Measurements from ENCODE around the gene PLD1. TPM values are rescaled to one million over a fixed set of nuclear protein-coding genes. Genes with fewer than 3 reads are reported as not detected.

Gene PLD1
- total and polyA plus RNA-seq, 4 donors, result 4.9 to 31.5 (median 18.6) TPM

DNA sequence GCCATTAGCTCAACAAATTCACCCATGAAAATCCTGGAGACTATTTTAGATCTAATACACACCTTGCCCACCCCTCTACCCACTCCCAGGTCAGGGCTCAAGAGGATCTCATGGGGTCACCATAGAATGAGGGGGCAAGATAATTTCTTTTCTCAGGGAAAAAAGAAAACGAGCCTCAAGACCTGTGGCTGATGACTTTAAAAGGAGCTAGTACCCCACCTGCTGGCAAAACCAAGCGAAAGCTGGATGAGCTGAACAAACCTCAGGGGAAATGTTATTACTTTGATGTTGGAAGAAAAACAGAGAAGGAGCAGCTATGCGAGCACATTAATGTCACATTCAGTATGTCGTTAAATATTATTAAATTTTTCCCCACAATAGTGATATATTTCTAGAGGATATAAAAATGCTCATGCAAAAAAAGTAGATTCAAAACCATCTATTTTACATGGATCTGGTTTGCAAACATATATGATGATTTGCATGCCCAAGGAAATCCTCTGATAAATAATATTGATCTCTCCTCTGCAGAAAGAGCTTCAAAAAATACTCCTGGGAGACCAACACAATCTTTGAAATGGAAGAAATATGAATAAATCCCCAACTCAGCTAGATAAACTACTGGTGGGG lies 37.7 kb downstream of the PLD1 start:
- Histone ChIP-seq H3K9ac (ENCODE audit: low read depth in 1 of 2, low read length in 2 of 2) (peak overlapping the region in 1 of 2 donors; percentile 5), H3K36me3 (ENCODE audit: control insufficient read depth in 4 of 4, insufficient read depth in 3 of 4, low read depth in 1 of 4, low read length in 3 of 4) (no peaks in the 10 kb centered on the region), H3K27ac (ENCODE audit: low read depth in 1 of 2, low read length in 2 of 2) (peak overlapping the region in 1 of 2 donors; percentile 92), H3K9me3 (ENCODE audit: control insufficient read depth in 4 of 4, low read length in 3 of 4) (no peaks in the 10 kb centered on the region), H3K4me3 (ENCODE audit: low read depth in 1 of 3, low read length in 3 of 3) (peak overlapping the region in 1 of 3 donors; percentile 9), H3K4me1 (ENCODE audit: control insufficient read depth in 4 of 4, insufficient read depth in 4 of 4, low read length in 3 of 4) (peaks cover 4 to 35% (median 27%) of the 10 kb centered on the region in 4 donors), H3K27me3 (ENCODE audit: control insufficient read depth in 4 of 4, insufficient read depth in 4 of 4, low read length in 3 of 4) (no peaks in the 10 kb centered on the region)
- peak; percentile 50 for DNase-seq (ENCODE audit: low spot score)
- WGBS, result 1% methylated on average over 4 of the region's 4 CpGs
- TF ChIP-seq, protein P1, sequence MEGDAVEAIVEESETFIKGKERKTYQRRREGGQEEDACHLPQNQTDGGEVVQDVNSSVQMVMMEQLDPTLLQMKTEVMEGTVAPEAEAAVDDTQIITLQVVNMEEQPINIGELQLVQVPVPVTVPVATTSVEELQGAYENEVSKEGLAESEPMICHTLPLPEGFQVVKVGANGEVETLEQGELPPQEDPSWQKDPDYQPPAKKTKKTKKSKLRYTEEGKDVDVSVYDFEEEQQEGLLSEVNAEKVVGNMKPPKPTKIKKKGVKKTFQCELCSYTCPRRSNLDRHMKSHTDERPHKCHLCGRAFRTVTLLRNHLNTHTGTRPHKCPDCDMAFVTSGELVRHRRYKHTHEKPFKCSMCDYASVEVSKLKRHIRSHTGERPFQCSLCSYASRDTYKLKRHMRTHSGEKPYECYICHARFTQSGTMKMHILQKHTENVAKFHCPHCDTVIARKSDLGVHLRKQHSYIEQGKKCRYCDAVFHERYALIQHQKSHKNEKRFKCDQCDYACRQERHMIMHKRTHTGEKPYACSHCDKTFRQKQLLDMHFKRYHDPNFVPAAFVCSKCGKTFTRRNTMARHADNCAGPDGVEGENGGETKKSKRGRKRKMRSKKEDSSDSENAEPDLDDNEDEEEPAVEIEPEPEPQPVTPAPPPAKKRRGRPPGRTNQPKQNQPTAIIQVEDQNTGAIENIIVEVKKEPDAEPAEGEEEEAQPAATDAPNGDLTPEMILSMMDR (IDR thresholded peaks at IDR 0.05; ENCODE audit: low read depth, low read length, missing input control), result peak; percentile 77
- TF ChIP-seq RAD21 (IDR thresholded peaks at IDR 0.05) (peak; percentile 88 to 89), JUND (IDR thresholded peaks at IDR 0.05) (no peak), FOXA1 (IDR thresholded peaks at IDR 0.05) (no peak), HNF4A (conservative IDR thresholded peaks at IDR 0.05) (peak in 1 of 2 donors; percentile 28)

DNA sequence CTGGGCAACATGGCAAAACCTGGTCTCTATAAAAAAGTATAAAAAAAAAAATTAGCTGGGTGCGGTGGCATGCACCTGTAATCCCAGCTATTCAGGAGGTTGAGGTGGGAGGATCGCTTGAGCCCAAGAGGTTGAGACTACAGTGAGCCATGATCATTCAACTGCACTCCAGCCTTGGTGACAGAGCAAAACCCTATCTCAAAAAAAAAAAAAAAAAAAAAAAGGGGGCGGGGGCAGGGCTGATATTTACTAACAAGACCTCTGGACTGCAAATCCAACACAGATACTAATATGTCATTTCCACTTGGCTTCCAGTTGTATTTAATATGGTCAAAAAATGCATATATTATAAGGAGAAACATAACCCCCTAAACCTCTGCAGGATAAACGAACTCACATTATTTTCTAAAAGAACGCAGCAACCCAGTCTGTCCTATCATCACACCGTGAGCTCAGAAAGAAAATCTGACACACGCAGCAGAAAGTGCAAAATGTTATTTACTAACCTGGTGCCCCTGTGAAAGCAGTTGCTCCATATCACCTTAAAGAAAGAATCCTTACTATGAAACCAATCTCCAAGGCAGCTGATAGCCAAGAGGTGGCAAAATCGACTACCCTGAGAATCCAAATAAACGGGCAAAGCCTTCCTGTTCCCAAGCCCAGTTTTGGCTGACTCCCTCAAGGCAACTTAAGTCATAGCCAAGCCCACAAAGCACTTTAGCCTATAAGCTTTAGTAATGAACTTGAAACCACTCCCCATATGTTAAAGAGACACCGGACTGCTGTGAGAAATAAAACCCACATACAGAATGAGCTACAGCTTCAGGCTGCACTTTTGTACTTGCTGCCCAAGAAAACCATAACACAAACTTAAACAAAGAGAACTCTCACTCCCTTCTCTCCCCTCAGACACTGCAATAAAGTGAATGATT lies 39.3 kb downstream of the PLD1 start:
- Histone ChIP-seq H3K27ac (ENCODE audit: low read depth in 1 of 2, low read length in 2 of 2) (peak overlapping the region; percentile 79 to 92), H3K27me3 (ENCODE audit: control insufficient read depth in 4 of 4, insufficient read depth in 4 of 4, low read length in 3 of 4) (no peaks in the 10 kb centered on the region), H3K9me3 (ENCODE audit: control insufficient read depth in 4 of 4, low read length in 3 of 4) (no peaks in the 10 kb centered on the region), H3K4me3 (ENCODE audit: low read depth in 1 of 3, low read length in 3 of 3) (peak overlapping the region; percentile 28 to 78 (median 45)), H3K9ac (ENCODE audit: low read depth in 1 of 2, low read length in 2 of 2) (peak overlapping the region; percentile 51 to 89), H3K4me1 (ENCODE audit: control insufficient read depth in 4 of 4, insufficient read depth in 4 of 4, low read length in 3 of 4) (peaks cover 4 to 41% (median 30%) of the 10 kb centered on the region in 4 donors), H3K36me3 (ENCODE audit: control insufficient read depth in 4 of 4, insufficient read depth in 3 of 4, low read depth in 1 of 4, low read length in 3 of 4) (no peaks in the 10 kb centered on the region)
- TF ChIP-seq JUND (IDR thresholded peaks at IDR 0.05) (peak; percentile 38 to 67), HNF4G (IDR thresholded peaks at IDR 0.05) (peak; percentile 52), SP1 (IDR thresholded peaks at IDR 0.05) (peak; percentile 66), HNF4A (conservative IDR thresholded peaks at IDR 0.05) (peak; percentile 29 to 76), FOXA2 (IDR thresholded peaks at IDR 0.05) (peak; percentile 31), RXRA (IDR thresholded peaks at IDR 0.05) (peak; percentile 45 to 72), RAD21 (IDR thresholded peaks at IDR 0.05) (peak; percentile 42 to 65), YY1 (IDR thresholded peaks at IDR 0.05) (peak; percentile 51), NR2F2 (IDR thresholded peaks at IDR 0.05) (peak; percentile 41), FOXA1 (IDR thresholded peaks at IDR 0.05) (no peak), TAF1 (conservative IDR thresholded peaks at IDR 0.05) (peak; percentile 78)
- TF ChIP-seq, protein P2, sequence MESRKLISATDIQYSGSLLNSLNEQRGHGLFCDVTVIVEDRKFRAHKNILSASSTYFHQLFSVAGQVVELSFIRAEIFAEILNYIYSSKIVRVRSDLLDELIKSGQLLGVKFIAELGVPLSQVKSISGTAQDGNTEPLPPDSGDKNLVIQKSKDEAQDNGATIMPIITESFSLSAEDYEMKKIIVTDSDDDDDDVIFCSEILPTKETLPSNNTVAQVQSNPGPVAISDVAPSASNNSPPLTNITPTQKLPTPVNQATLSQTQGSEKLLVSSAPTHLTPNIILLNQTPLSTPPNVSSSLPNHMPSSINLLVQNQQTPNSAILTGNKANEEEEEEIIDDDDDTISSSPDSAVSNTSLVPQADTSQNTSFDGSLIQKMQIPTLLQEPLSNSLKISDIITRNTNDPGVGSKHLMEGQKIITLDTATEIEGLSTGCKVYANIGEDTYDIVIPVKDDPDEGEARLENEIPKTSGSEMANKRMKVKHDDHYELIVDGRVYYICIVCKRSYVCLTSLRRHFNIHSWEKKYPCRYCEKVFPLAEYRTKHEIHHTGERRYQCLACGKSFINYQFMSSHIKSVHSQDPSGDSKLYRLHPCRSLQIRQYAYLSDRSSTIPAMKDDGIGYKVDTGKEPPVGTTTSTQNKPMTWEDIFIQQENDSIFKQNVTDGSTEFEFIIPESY (IDR thresholded peaks at IDR 0.05), result no peak
- TF ChIP-seq, protein P3, sequence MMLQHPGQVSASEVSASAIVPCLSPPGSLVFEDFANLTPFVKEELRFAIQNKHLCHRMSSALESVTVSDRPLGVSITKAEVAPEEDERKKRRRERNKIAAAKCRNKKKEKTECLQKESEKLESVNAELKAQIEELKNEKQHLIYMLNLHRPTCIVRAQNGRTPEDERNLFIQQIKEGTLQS (IDR thresholded peaks at IDR 0.05), result no peak
- TF ChIP-seq, protein P4, sequence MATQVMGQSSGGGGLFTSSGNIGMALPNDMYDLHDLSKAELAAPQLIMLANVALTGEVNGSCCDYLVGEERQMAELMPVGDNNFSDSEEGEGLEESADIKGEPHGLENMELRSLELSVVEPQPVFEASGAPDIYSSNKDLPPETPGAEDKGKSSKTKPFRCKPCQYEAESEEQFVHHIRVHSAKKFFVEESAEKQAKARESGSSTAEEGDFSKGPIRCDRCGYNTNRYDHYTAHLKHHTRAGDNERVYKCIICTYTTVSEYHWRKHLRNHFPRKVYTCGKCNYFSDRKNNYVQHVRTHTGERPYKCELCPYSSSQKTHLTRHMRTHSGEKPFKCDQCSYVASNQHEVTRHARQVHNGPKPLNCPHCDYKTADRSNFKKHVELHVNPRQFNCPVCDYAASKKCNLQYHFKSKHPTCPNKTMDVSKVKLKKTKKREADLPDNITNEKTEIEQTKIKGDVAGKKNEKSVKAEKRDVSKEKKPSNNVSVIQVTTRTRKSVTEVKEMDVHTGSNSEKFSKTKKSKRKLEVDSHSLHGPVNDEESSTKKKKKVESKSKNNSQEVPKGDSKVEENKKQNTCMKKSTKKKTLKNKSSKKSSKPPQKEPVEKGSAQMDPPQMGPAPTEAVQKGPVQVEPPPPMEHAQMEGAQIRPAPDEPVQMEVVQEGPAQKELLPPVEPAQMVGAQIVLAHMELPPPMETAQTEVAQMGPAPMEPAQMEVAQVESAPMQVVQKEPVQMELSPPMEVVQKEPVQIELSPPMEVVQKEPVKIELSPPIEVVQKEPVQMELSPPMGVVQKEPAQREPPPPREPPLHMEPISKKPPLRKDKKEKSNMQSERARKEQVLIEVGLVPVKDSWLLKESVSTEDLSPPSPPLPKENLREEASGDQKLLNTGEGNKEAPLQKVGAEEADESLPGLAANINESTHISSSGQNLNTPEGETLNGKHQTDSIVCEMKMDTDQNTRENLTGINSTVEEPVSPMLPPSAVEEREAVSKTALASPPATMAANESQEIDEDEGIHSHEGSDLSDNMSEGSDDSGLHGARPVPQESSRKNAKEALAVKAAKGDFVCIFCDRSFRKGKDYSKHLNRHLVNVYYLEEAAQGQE (IDR thresholded peaks at IDR 0.05), result peak; percentile 64
- 20% methylated on average over 10 of the region's 10 CpGs for WGBS
- peak; percentile 43 for DNase-seq (ENCODE audit: low spot score)
